ENCODE results near the gene MTCL1. TPM values are rescaled to one million over a fixed set of nuclear protein-coding genes. Genes with fewer than 3 reads are reported as not detected.

MTCL1 gene
- total and polyA plus RNA-seq, 2 of the 8 experiments (the other 6 are each of a cell fraction or from before 2014, with no cell fraction given): 16.6 to 60.8 TPM

- Histone ChIP-seq H3K56ac (replicated peaks; ENCODE audit: insufficient read length, low read depth, low read length) (no peak overlapping the region), H3K36me3 (ENCODE audit: control insufficient read depth in 2 of 4, insufficient read depth in 4 of 4, low read length in 3 of 4) (peaks cover 0 to 7% (median 2%) of the 10 kb centered on the region in 4 experiments; a peak in 4 of 8 replicates), H4K8ac (ENCODE audit: extremely low read depth, insufficient read depth, low read length) (no peak overlapping the region), H3K4me2 (ENCODE audit: insufficient read depth in 1 of 2, low read depth in 2 of 2, low read length in 2 of 2) (no peak overlapping the region), H3K9ac (replicated peaks in 1 of 4; ENCODE audit: extremely low read depth in 1 of 4, low read depth in 3 of 4, low read length in 3 of 4) (no peak overlapping the region), H3K23me2 (ENCODE audit: low read depth, low read length) (no peaks in the 10 kb centered on the region), H4K20me1 (replicated peaks in 1 of 2; ENCODE audit: control insufficient read depth in 1 of 2, insufficient read depth in 2 of 2, low read length in 2 of 2) (no peaks in the 10 kb centered on the region), H2BK15ac (ENCODE audit: low read length) (no peak overlapping the region), H3K9me3 (ENCODE audit: insufficient read depth in 2 of 2, low read depth in 1 of 2, low read length in 1 of 2) (no peaks in the 10 kb centered on the region), H3K27ac (ENCODE audit: low read depth, low read length) (no peak overlapping the region), H3K4ac (replicated peaks; ENCODE audit: insufficient read length, low read depth, low read length) (no peak overlapping the region), H3K4me1 (replicated peaks in 1 of 4; ENCODE audit: control insufficient read depth in 3 of 4, insufficient read depth in 4 of 4, low read length in 3 of 4) (peaks cover 2 to 14% (median 9%) of the 10 kb centered on the region in 4 experiments; a peak in 6 of 7 replicates), H2BK12ac (ENCODE audit: low read depth, low read length) (no peak overlapping the region), H3K4me3 (ENCODE audit: extremely low read depth in 1 of 4, insufficient read depth in 2 of 4, low read depth in 3 of 4, low read length in 4 of 4) (no peak overlapping the region), H3K23ac (ENCODE audit: insufficient read length) (no peak overlapping the region), H2BK20ac (ENCODE audit: low read length) (no peak overlapping the region), H4K5ac (ENCODE audit: insufficient read length, low read depth, low read length) (no peak overlapping the region), H3K18ac (ENCODE audit: extremely low read depth, low read length) (no peak overlapping the region), H2BK5ac (ENCODE audit: low read depth, low read length) (no peak overlapping the region), H4K91ac (replicated peaks; ENCODE audit: insufficient read length, low read length) (no peak overlapping the region), H3K79me2 (ENCODE audit: control insufficient read depth in 1 of 2, insufficient read depth in 2 of 2, low read length in 2 of 2) (peaks cover 0 to 27% of the 10 kb centered on the region in 2 experiments; a peak in 1 of 4 replicates), H3K14ac (ENCODE audit: insufficient read length) (no peak overlapping the region), H2AFZ (ENCODE audit: low read length) (no peak overlapping the region), H3K79me1 (ENCODE audit: low read depth, low read length) (no peaks in the 10 kb centered on the region; the same call in 1 of the 2 replicates), H2AK5ac (ENCODE audit: low read depth, low read length) (no peak overlapping the region), H2BK120ac (replicated peaks; ENCODE audit: low read depth, low read length) (no peak overlapping the region), H3K27me3 (replicated peaks in 1 of 4; ENCODE audit: control insufficient read depth in 3 of 4, extremely low read depth in 1 of 4, insufficient read depth in 3 of 4, low read length in 3 of 4) (no peaks in the 10 kb centered on the region)
- ChIA-PET CTCF (ENCODE audit: partially characterized antibody) (interaction anchor here (1.2 to 3.6 kb wide), 4 partner anchors 12 to 215 kb away, joined by 3 to 14 read pairs (median 6); no protein-coding TSS in a partner anchor), POLR2A (ENCODE audit: partially characterized antibody) (interaction anchor here (1.0 to 1.5 kb wide), 2 partner anchors 9 to 14 kb away, joined by 3 read pairs; no protein-coding TSS in a partner anchor)
- 97% methylated on average over 5 of the region's 5 CpGs; no CpG with 5 or more reads in 1 of the 2 experiments for WGBS, 2 experiments (ENCODE audit: extremely low coverage in 1 of 2, insufficient coverage in 1 of 2, insufficient read length in 1 of 2, insufficient replicate concordance in 2 of 2, low coverage in 1 of 2, low lambda C conversion rate in 2 of 2, missing lambda C conversion rate in 1 of 2)
- no peak for FAIRE-seq
- no peak for DNase-seq (ENCODE audit: low read depth in 1 of 2, low spot score in 2 of 2)
- TF ChIP-seq JUND (IDR thresholded peaks at IDR 0.05; ENCODE audit: low read length) (no peak), SP1 (IDR thresholded peaks at IDR 0.05; ENCODE audit: low read depth, low read length) (no peak), GTF2F1 (IDR thresholded peaks at IDR 0.05; ENCODE audit: borderline replicate concordance, low read depth, low read length) (no peak), HDAC6 (IDR thresholded peaks at IDR 0.05; ENCODE audit: low read depth, low read length) (no peak), CTBP2 (IDR thresholded peaks at IDR 0.05; ENCODE audit: borderline replicate concordance, insufficient read depth, insufficient read length, low read length) (no peak), EP300 (IDR thresholded peaks at IDR 0.05; ENCODE audit: borderline replicate concordance in 1 of 2, low read depth in 2 of 2, low read length in 2 of 2) (no peak), BRCA1 (IDR thresholded peaks at IDR 0.05; ENCODE audit: low read depth, low read length) (no peak), NRF1 (IDR thresholded peaks at IDR 0.05; ENCODE audit: low read depth, low read length) (no peak), RAD21 (IDR thresholded peaks at IDR 0.05 in 1 of 2, conservative IDR thresholded peaks at IDR 0.05 in 1 of 2; ENCODE audit: low read depth in 2 of 2, low read length in 2 of 2) (no peak), ZNF274 (IDR thresholded peaks at IDR 0.05; ENCODE audit: borderline replicate concordance, extremely low read depth, low read length) (no peak), SIN3A (conservative IDR thresholded peaks at IDR 0.05 in 1 of 2, IDR thresholded peaks at IDR 0.05 in 1 of 2; ENCODE audit: low read depth in 1 of 2, low read length in 2 of 2) (no peak), TAF7 (optimal IDR thresholded peaks at IDR 0.05; ENCODE audit: borderline replicate concordance, low read depth, low read length) (no peak), FOSL1 (IDR thresholded peaks at IDR 0.05; ENCODE audit: insufficient read depth, low read depth, low read length) (no peak)
Measured at GRCh38 chr18:8734496-8734895, 29.1 kb downstream of the MTCL1 start.
